ENCODE measurements around the gene GRK4. TPM values are rescaled to one million over a fixed set of nuclear protein-coding genes. Genes with fewer than 3 reads are reported as not detected.

Gene GRK4
- total RNA-seq, 1 donor from 2014 or later: 12.0 TPM

- Mint-ChIP-seq H3K27me3 (ENCODE audit: low read depth) (no peaks in the 10 kb centered on the region), H3K4me3 (ENCODE audit: unreplicated experiment) (no peak overlapping the region), H3K36me3 (ENCODE audit: low read depth) (peaks cover 15% of the 10 kb centered on the region), H3K4me1 (ENCODE audit: low read depth) (no peaks in the 10 kb centered on the region), H3K9me3 (ENCODE audit: low read depth) (peaks cover 4% of the 10 kb centered on the region), H3K27ac (ENCODE audit: unreplicated experiment) (no peak overlapping the region)
- TF ChIP-seq CTCF (IDR thresholded peaks at IDR 0.05): no peak
- DNase-seq (ENCODE audit: low spot score): no peak
Observed at GRCh38 chr4:3019145-3019846, 55.9 kb downstream of the GRK4 start.

- no peak for DNase-seq (ENCODE audit: low spot score)
- Mint-ChIP-seq H3K9me3 (ENCODE audit: low read depth) (peaks cover 4% of the 10 kb centered on the region), H3K4me1 (ENCODE audit: low read depth) (no peaks in the 10 kb centered on the region), H3K4me3 (ENCODE audit: unreplicated experiment) (no peak overlapping the region), H3K27ac (ENCODE audit: unreplicated experiment) (no peak overlapping the region), H3K36me3 (ENCODE audit: low read depth) (peaks cover 13% of the 10 kb centered on the region), H3K27me3 (ENCODE audit: low read depth) (no peaks in the 10 kb centered on the region)
- TF ChIP-seq CTCF (IDR thresholded peaks at IDR 0.05): no peak
Observed at GRCh38 chr4:3021127-3021526, 57.8 kb downstream of the GRK4 start.

DNA sequence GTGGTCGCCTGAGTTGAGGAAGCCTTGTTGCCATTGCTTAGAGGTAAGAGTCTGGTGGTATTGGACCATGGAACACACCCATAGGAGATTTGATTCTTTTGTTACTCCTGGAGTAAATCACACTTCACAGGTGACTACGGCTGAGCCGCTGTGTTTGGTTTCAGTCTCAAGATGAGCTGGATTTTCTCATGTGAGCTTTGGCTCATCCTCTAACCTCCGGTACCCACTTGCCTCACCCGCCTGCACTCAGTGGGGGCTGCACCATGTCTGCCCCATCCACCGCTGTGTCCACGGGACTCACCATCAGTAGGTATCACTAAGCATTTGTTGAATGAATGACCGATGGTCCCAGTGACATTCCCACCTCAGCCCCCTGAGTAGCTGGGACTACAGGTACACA lies 58.3 kb downstream of the GRK4 start:
- Mint-ChIP-seq H3K4me3 (ENCODE audit: unreplicated experiment) (no peak overlapping the region), H3K4me1 (ENCODE audit: low read depth) (no peaks in the 10 kb centered on the region), H3K9me3 (ENCODE audit: low read depth) (peaks cover 4% of the 10 kb centered on the region), H3K36me3 (ENCODE audit: low read depth) (peaks cover 13% of the 10 kb centered on the region), H3K27me3 (ENCODE audit: low read depth) (no peaks in the 10 kb centered on the region), H3K27ac (ENCODE audit: unreplicated experiment) (no peak overlapping the region)
- DNase-seq (ENCODE audit: low spot score): no peak
- no peak for TF ChIP-seq CTCF (IDR thresholded peaks at IDR 0.05)

DNA sequence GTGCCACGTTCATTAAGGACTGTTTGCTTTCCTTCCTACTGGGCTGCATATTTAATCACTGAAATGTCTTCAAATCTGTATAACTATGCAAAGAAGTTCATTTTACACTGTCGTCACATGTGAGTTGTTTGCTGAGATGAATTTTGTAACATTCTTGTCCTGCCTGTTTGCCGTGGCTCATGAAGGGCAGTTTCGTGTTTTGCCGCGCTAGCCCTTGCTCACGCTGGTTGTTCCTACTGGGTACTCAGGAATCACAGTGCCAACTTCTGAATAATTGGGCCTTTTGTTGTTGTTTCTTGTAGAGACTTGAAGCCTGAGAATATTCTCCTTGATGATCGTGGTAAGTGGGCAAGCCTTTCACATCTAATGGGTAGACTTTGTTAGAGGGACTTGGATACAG lies 58.7 kb downstream of the GRK4 start:
- H3K4me3 Mint-ChIP-seq (ENCODE audit: unreplicated experiment): no peak overlapping the region

DNA sequence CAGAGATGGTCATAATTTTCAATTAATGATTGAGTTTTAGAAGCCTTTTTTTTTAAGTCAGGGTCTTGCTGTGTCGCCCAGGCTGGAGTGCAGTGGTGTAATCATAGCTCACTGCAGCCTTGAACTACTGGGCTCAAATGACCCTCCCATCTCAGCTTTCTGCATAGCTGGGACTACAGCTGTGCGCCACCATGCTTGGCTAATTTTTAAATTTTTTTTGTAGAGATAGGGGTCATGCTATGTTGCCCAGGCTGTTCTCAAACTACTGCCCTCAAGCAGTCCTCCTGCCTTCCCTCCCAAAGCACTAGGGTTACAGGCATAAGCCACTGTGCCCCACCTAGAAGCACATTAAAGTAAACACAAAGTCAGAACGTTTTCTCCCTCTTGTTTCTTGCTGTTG lies 59.3 kb downstream of the GRK4 start:
- no peaks in the 10 kb centered on the region for H3K27me3 Mint-ChIP-seq (ENCODE audit: low read depth)
- H3K4me3 Mint-ChIP-seq (ENCODE audit: unreplicated experiment): no peak overlapping the region
- no peak for TF ChIP-seq CTCF (IDR thresholded peaks at IDR 0.05)
- peaks cover 12% of the 10 kb centered on the region for H3K36me3 Mint-ChIP-seq (ENCODE audit: low read depth)
- no peak for DNase-seq (ENCODE audit: low spot score)
- H3K4me1 Mint-ChIP-seq (ENCODE audit: low read depth): no peaks in the 10 kb centered on the region
- H3K9me3 Mint-ChIP-seq (ENCODE audit: low read depth): peaks cover 4% of the 10 kb centered on the region
- no peak overlapping the region for H3K27ac Mint-ChIP-seq (ENCODE audit: unreplicated experiment)

More for the DNA sequence above, 58.7 kb downstream of the GRK4 start:
- Mint-ChIP-seq H3K27ac (ENCODE audit: unreplicated experiment) (no peak overlapping the region), H3K27me3 (ENCODE audit: low read depth) (no peaks in the 10 kb centered on the region), H3K9me3 (ENCODE audit: low read depth) (peaks cover 4% of the 10 kb centered on the region), H3K36me3 (ENCODE audit: low read depth) (peaks cover 11% of the 10 kb centered on the region), H3K4me1 (ENCODE audit: low read depth) (no peaks in the 10 kb centered on the region)
- no peak for TF ChIP-seq CTCF (IDR thresholded peaks at IDR 0.05)
- DNase-seq (ENCODE audit: low spot score): no peak
